ENCODE data around the gene WDR45B. TPM values are rescaled to one million over a fixed set of nuclear protein-coding genes. Genes with fewer than 3 reads are reported as not detected.

WDR45B gene
- total RNA-seq, 1 experiment from 2014 or later: 110 TPM

DNA sequence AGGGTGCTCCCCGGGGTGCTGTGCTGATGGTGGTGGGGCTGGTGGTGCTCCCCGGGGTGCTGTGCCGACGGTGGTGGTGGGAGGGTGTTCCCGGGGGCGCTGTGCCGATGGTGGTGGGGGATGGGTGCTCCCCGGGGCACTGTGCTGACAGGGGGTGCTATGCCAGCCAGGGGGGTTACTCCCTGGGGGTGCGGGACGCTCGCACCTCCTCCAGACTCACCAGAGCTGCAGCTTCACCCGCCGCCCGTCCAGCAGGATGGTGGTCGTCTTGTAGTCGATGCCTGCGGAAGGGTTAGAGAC lies 16.0 kb upstream of the WDR45B start:
- Mint-ChIP-seq H3K36me3 (ENCODE audit: insufficient read depth in 1 of 3, low read depth in 3 of 3) (no peaks in the 10 kb centered on the region; a peak in 1 of 7 replicates), H3K27me3 (ENCODE audit: low read depth) (peaks cover 4% of the 10 kb centered on the region), H3K4me1 (peaks cover 6 to 14% of the 10 kb centered on the region in 2 experiments), H3K27ac (no peak overlapping the region; a peak in 1 of 7 replicates), H3K4me3 (no peak overlapping the region), H3K9me3 (peaks cover 0 to 8% of the 10 kb centered on the region in 2 experiments; a peak in 1 of 5 replicates)
- H4K91ac ChIP-seq (ENCODE audit: insufficient read length, low read depth, low read length): no peak overlapping the region
- H3K18ac ChIP-seq (ENCODE audit: insufficient read length, low read depth, low read length): no peak overlapping the region
- DNase-seq: no peak
- H3K27ac ChIP-seq (ENCODE audit: insufficient read length, low read depth, low read length): no peak overlapping the region
- H2BK15ac ChIP-seq (ENCODE audit: low read depth, low read length): no peak overlapping the region
- no peaks in the 10 kb centered on the region; the same call in 1 of the 2 replicates for H3K4me1 ChIP-seq (ENCODE audit: insufficient read depth, low read length)
- no peak overlapping the region for H3K4me2 ChIP-seq (ENCODE audit: insufficient read depth, insufficient read length, low read length)
- no peak overlapping the region for H4K8ac ChIP-seq (replicated peaks; ENCODE audit: insufficient read length, low read depth, low read length)
- no peak overlapping the region for H2BK20ac ChIP-seq (ENCODE audit: low read depth, low read length, poor library complexity, severe bottlenecking)
- H4K20me1 ChIP-seq (ENCODE audit: control insufficient read depth, insufficient read depth, insufficient read length): no peaks in the 10 kb centered on the region
- H3K27me3 ChIP-seq (ENCODE audit: insufficient read depth, low read length): no peaks in the 10 kb centered on the region
- no peak overlapping the region for H3T11ph ChIP-seq (ENCODE audit: low read length)
- H3K79me1 ChIP-seq (ENCODE audit: insufficient read depth, low read depth, low read length, poor library complexity, severe bottlenecking): no peaks in the 10 kb centered on the region
- H3K14ac ChIP-seq (ENCODE audit: insufficient read depth, low read length): no peak overlapping the region; the same call in 1 of the 2 replicates
- no CpG with 5 or more reads among the region's 17 CpGs for WGBS (ENCODE audit: extremely low coverage, insufficient read length, low lambda C conversion rate)
- no peaks in the 10 kb centered on the region for H3K9me3 ChIP-seq (ENCODE audit: control insufficient read depth, low read depth, low read length)
- H3K23me2 ChIP-seq (ENCODE audit: insufficient read length, low read depth, low read length, poor library complexity, severe bottlenecking): no peaks in the 10 kb centered on the region
- H3K79me2 ChIP-seq (ENCODE audit: insufficient read depth, low read length): no peaks in the 10 kb centered on the region
- H2BK5ac ChIP-seq (ENCODE audit: insufficient read length, low read length): no peak overlapping the region
- H2BK120ac ChIP-seq (ENCODE audit: low read depth, low read length, poor library complexity, severe bottlenecking): no peak overlapping the region
- no peak overlapping the region for H2AK5ac ChIP-seq (ENCODE audit: insufficient read length, low read length)
- H3K56ac ChIP-seq (ENCODE audit: insufficient read length, low read depth, low read length): no peak overlapping the region
- no peak overlapping the region for H3K4ac ChIP-seq (ENCODE audit: low read depth, low read length)
- no peak overlapping the region for H2AFZ ChIP-seq (ENCODE audit: low read length)
- TF ChIP-seq, protein P1, sequence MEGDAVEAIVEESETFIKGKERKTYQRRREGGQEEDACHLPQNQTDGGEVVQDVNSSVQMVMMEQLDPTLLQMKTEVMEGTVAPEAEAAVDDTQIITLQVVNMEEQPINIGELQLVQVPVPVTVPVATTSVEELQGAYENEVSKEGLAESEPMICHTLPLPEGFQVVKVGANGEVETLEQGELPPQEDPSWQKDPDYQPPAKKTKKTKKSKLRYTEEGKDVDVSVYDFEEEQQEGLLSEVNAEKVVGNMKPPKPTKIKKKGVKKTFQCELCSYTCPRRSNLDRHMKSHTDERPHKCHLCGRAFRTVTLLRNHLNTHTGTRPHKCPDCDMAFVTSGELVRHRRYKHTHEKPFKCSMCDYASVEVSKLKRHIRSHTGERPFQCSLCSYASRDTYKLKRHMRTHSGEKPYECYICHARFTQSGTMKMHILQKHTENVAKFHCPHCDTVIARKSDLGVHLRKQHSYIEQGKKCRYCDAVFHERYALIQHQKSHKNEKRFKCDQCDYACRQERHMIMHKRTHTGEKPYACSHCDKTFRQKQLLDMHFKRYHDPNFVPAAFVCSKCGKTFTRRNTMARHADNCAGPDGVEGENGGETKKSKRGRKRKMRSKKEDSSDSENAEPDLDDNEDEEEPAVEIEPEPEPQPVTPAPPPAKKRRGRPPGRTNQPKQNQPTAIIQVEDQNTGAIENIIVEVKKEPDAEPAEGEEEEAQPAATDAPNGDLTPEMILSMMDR (conservative IDR thresholded peaks at IDR 0.05): no peak
- H2BK12ac ChIP-seq (ENCODE audit: insufficient read length, low read depth, low read length): no peak overlapping the region
- H3K9ac ChIP-seq (ENCODE audit: extremely low read depth, insufficient read length, low read length): no peak overlapping the region
- no peak overlapping the region for H3K23ac ChIP-seq (ENCODE audit: insufficient read length, low read depth, low read length)
- H4K5ac ChIP-seq (ENCODE audit: insufficient read length, low read depth, low read length): no peak overlapping the region
